ENCODE results near the gene TALDO1.
A peak's percentile ranks its signal among the peaks of the same experiment; 100 is the strongest.

The TALDO1 gene

DNA sequence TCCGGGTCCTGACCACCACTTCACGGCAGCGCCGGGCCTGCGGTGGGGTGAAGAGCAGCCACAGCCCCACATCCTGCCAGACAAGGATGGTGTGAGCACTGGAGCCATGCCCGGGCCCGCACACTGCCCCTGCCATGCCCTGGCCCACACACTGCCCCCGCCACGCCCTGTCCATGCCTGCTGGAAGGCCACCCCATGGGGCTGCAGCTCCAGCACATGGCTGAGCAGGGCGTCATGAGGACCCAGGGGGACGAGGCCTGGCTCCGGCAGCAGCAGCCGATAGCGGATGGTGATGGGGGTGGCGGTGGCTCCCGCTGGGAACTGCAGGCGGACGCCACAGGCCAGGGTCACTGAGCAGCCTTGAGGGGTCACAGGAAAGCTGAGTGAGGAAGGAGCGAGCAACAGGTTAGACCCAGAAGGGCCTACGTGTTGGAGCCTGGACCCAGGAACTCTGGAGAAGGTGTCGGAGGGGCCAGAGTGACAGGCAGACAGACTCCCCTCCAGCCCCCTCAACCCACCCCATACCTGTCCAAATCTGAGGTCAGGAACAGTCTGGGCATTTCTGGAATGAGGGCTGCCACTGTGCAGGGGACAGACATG is 54.9 kb downstream of the TALDO1 start:
- DNase-seq: no peak

DNA sequence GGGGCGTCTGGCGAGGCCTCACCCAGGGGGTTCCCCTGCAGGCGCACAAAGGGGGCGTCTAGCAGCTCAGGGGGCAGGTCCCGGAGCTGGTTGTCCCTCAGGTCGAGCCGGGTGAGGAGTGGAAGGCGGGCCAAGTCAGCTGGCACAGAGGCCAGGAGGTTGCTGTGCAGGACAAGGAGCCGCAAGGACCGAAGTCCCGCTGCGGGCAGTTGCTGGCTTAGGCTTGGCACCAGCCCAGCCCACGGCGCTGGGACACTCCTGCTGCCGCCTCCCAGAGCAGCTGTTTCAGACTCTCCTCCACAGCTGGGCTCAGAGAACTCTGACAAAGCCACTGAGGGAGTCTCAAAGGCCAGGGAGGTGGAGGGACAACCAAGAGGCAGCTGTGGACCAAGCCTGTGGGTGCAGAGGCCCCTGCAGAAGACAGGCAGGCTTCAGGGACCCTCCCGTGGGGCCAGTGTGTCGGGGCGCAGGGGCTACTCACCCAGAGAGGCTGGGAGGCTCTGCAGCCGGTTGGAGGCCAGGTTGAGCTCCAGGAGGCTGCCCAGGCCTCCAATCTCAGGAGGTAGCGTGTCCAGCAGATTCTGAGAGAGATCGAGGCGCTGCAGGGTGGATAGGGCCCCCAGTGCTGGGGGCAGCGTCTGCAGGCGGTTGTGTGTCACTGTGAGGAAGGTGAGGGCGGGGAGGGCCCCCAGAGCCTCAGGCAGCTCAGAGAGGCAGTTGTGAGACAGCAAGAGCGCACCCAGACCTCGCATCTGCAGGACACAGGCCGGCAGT is 55.6 kb downstream of the TALDO1 start:
- no peak for DNase-seq

GRCh38 chr11:803467-803742 is 56.1 kb downstream of the TALDO1 start:
- DNase-seq: no peak

DNA sequence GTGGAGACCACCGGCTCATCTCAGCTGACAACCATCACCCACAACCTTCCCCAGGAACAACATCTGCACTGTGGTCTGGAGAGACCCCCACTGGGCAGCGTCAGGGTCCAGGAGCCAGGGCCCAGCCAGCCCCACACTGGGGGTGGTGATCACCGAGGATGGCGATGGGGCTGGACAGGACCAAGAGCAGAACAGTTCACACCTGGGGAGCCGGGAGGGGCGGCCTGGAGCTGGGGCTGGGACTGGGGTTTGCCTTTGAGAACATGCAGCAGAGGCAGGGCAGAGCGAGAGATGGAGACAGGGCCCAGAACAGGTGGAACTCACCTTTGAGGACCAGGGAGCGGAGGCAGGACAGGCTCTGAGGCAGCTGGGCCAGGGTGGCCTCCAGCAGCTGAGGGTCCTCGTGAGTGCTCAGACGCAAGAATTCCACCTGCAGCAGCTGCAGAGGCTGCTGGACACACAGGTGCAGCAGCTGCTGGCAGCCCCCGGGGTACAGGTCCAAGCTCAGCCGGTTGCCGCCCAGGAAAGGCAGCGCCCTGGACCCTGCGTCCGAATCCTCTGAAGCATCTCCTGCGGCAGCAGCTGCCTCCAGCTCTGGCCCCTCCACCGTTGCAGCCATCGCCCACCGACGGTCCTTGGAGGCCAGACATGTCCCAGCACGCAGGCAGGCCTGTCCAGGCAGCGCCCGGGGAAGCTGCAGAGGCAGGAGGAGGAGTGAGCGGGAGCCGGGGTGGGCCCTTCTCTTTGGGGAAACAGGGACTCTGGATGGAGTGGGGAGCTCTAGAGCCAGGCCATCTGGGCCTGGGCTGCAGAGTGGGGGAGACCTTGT is 56.7 kb downstream of the TALDO1 start:
- no peak for DNase-seq

- DNase-seq: no peak
Measured at GRCh38 chr11:804599-804964, 57.3 kb downstream of the TALDO1 start.

DNA sequence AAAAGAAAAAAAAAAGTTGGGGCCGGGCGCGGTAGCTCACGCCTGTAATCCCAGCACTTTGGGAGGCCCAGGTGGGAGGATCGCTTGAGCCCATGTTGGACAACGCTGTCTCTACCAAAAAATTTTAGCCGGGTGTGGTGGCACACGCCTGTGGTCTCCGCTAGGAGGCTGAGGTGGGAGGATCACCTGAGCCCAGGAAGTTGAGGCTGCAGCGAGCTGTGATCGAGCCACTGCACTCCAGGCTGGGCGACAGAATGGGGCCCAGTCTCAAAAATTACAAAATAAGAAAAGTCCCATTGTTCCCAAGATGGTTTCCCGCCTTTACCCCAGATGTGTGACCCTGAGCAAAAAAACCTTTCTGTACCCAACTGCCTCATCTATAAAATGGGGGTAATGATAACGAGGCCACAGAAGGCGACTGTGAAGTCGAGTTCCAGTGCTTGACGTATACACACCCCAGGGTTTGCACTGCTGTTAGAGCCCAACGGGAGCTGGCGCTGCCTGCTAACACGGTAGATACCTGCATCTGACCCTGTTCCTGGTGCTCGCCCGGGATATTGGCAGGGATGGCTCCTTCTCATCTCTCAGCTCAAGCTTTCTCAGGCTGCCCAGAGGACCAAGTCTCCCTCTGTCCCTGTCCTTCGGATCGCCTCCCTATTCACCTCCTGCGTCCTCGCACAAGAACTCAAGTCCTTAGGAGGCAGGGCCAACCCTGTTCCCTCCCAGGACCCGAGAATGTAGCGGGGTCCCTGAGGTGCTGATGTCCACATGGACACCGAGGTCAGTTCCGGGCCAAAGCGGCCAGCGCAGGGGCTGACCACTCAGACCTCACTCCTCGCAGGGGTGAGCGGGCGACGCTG is 61.4 kb downstream of the TALDO1 start:
- DNase-seq: no peak

GRCh38 chr11:809287-810039 is 62.2 kb downstream of the TALDO1 start, which contains the start of gene RPLP2:
RPLP2 (plus strand) TSS chr11:809967; CDS start chr11:810235, 268 bp downstream.
- DNase-seq: peak; percentile 96

GRCh38 chr11:810040-810567 is 62.8 kb downstream of the TALDO1 start:
- DNase-seq: no peak

DNA sequence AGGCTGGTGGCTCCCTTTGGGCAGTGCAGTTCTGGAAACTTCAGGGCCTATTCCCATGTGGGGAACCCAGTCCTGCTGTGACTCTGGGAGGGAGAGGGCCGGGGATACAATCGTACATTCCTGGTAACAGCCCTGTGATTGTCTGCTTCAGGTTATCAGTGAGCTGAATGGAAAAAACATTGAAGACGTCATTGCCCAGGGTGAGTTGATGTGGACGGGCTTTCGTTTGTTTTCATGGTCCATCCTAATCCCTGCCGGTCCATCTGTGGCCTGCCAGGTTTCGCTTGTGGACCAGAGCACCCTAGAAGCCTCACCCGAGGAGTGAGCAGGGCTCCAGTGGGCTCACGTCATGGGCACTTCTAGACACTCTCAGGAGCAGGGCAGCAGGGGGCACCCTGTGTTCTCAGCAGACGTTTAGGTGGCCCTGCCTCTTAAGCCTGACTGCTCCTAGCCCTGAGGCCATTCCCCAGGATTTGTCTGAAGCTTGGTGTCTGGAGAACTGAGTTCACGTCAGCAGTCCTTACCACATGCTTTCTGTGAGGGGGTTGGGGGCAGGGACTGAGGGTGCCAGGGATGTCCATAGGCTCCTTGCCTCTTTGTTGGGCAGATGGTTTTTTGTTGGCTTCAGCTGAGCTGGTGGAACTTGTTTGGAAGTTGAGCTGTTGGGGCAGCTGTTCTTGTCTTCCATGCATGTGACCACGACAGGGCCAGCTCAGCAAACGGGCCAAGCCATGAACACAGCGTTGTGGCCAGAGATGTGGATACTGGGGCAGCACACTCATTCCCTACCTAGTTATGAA is 64.4 kb downstream of the TALDO1 start:
- no peak for DNase-seq

GRCh38 chr11:812390-812789 is 65.1 kb downstream of the TALDO1 start:
- no peak for DNase-seq

DNA sequence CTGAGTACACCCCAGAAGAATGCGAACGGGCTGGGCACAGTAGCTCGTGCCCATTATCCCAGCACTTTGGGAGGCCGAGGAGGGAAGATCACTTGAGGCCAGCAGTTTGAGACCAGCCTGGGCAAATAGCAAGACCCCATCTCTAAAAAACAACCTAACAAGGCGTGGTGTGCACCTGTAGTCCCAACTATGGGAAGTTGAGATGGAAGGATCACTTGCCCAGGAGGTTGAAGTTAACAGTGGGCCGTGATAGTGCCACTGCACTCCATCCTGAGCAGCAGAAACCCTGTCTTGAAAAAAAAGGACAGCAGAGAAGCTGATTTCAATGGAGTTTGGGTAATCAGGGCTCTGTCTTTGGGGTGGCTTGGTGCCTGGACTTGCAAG is 65.8 kb downstream of the TALDO1 start:
- DNase-seq: no peak

DNA sequence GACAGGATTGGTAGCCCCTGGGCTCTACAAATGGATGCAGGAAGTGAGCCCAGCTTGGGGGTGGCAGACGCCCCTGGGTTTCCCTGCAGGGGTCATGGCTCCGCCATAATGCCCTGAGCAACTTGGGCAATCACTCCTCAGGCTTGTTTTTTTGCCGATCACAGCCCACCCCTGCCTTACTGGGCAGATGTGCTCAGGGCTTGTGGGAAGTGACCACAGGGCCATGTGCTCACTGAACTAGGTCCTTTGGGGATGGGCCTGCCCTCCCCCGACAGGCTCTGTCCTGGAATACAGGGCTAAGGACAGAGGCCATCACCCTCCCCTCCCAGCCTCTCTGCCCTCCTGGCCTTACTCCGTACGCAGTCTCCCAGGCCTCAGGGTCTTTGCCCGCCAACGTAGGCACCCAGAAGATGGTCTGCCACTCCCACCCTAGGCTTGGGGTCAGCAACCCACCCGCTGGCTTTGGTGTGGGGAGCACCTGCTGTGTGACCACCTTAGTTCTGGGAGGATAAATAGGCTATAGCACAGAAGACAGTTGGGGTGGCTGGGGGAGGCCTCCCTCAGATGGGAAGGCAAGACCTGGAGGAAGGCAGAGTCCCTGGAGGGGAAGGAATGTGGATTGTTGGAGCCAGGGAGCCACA is 66.3 kb downstream of the TALDO1 start:
- no peak for DNase-seq

All from stimulated activated CD4-positive, alpha-beta T cell treated with anti-CD3 and anti-CD28 coated beads, Interleukin-12 subunit alpha, Interleukin-12 subunit beta, amount 100 ng/mL, for 4 hours (primary cell).